GM19468 (cell line): ENCODE measurements around the gene GAL3ST1.
"Not testable (repeated sequence)": the region's sequence is repeated elsewhere in the genome, so short reads cannot be mapped to it uniquely, and the experiment has no call there.

ENCODE experiments used
- ATAC-seq: cut with Tn5 transposase; IDR thresholded peaks from one replicate; pipeline ENCODE4 v1.9.1; 2021; ENCODE audit warnings: mild to moderate bottlenecking, moderate library complexity, moderate number of reproducible peaks; ENCODE audit not compliant: unreplicated experiment; ENCODE audit errors: extremely low read depth

GAL3ST1 gene

GRCh38 chr22:30574095-30574981 is at the start of gene GAL3ST1:
TSS of gene GAL3ST1 (minus strand) at chr22:30574665. CDS start at chr22:30557392, 17,273 bp downstream.
- ATAC-seq, result no peak

- not testable (repeated sequence) for ATAC-seq
Observed at GRCh38 chr22:30619909-30620308, 45.4 kb upstream of the GAL3ST1 start.

GRCh38 chr22:30617819-30618218 is 43.4 kb upstream of the GAL3ST1 start:
- no peak for ATAC-seq

GRCh38 chr22:30615543-30615954 is 41.1 kb upstream of the GAL3ST1 start:
- ATAC-seq, result no peak

GRCh38 chr22:30614879-30615278 is 40.4 kb upstream of the GAL3ST1 start:
- ATAC-seq, result no peak

GRCh38 chr22:30614268-30614667 is 39.8 kb upstream of the GAL3ST1 start:
- no peak for ATAC-seq

- no peak for ATAC-seq
Observed at GRCh38 chr22:30612789-30613188, 38.3 kb upstream of the GAL3ST1 start.

- ATAC-seq, result no peak
Observed at GRCh38 chr22:30611197-30611596, 36.7 kb upstream of the GAL3ST1 start.

- ATAC-seq, result no peak
Observed at GRCh38 chr22:30610299-30610698, 35.8 kb upstream of the GAL3ST1 start.

- ATAC-seq, result no peak
Observed at GRCh38 chr22:30609260-30610185, 35.1 kb upstream of the GAL3ST1 start.

GRCh38 chr22:30607939-30608338 is 33.5 kb upstream of the GAL3ST1 start:
- no peak for ATAC-seq

- no peak for ATAC-seq
Observed at GRCh38 chr22:30607300-30607930, 33.0 kb upstream of the GAL3ST1 start.

- ATAC-seq, result no peak
Observed at GRCh38 chr22:30606455-30607299, 32.2 kb upstream of the GAL3ST1 start, which contains the start of gene TCN2. TSS of gene TCN2 (plus strand) at chr22:30607174. CDS start at chr22:30607332, 158 bp downstream.

- no peak for ATAC-seq
Observed at GRCh38 chr22:30605449-30606110, 31.1 kb upstream of the GAL3ST1 start.

- no peak for ATAC-seq
Observed at GRCh38 chr22:30604723-30605122, 30.3 kb upstream of the GAL3ST1 start.

GRCh38 chr22:30603801-30604200 is 29.3 kb upstream of the GAL3ST1 start:
- ATAC-seq, result no peak

GRCh38 chr22:30602049-30602448 is 27.6 kb upstream of the GAL3ST1 start:
- no peak for ATAC-seq

- no peak for ATAC-seq
Observed at GRCh38 chr22:30601464-30601863, 27.0 kb upstream of the GAL3ST1 start.

GRCh38 chr22:30600921-30601320 is 26.5 kb upstream of the GAL3ST1 start:
- ATAC-seq, result no peak
